Tibial nerve (tissue), 4 donors: Measurements from ENCODE around the gene MCC. TPM values are rescaled to one million over a fixed set of nuclear protein-coding genes. Genes with fewer than 3 reads are reported as not detected.

ENCODE experiments used
- DNase-seq, 2 donors: peaks; one replicate each; pipeline ENCODE4 v3.0.0-alpha.2; 2019; ENCODE audit warnings: low spot score in 2 of 2
- H3K27ac ChIP-seq, 4 donors: fragments of 200-600 bp; sonication (generic) in 3 of 4; one replicate each; pipeline ENCODE4 v1.5.1; 2017 to 2019; ENCODE audit warnings: mild to moderate bottlenecking in 1 of 4
- H3K27me3 ChIP-seq, 2 donors: fragments of 200-600 bp; sonication (generic) in 1 of 2; one replicate each; pipeline versions ENCODE4 v1.5.1 to v1.6.0; 2017 to 2019
- H3K36me3 ChIP-seq, 3 donors: fragments of 200-600 bp; sonication (generic); one replicate each; pipeline ENCODE4 v1.5.1; 2018 to 2019
- H3K4me1 ChIP-seq, 4 donors: fragments of 200-600 bp; sonication (generic) in 3 of 4; one replicate each; pipeline ENCODE4 v1.5.1; 2017 to 2019
- H3K4me3 ChIP-seq, 4 donors: fragments of 200-600 bp; sonication (generic) in 3 of 4; one replicate each; pipeline ENCODE4 v1.5.1; 2017 to 2019; ENCODE audit warnings: mild to moderate bottlenecking in 1 of 4, moderate library complexity in 1 of 4
- H3K9me3 ChIP-seq, 4 donors: fragments of 200-600 bp; sonication (generic) in 3 of 4; one replicate each; pipeline ENCODE4 v1.5.1; 2017 to 2019
- EP300 ChIP-seq, 2 donors: sonication (generic); formaldehyde crosslinking; IDR thresholded peaks; one replicate each; pipeline ENCODE4 v1.6.1; 2017; ENCODE audit warnings: antibody characterized with exemption in 2 of 2, mild to moderate bottlenecking in 1 of 2
- POLR2A ChIP-seq, 2 donors: fragments of 450-650 bp; IDR thresholded peaks; one replicate each; pipeline ENCODE4 v1.6.1; 2017; ENCODE audit warnings: antibody characterized with exemption in 2 of 2, mild to moderate bottlenecking in 2 of 2, moderate library complexity in 2 of 2
- WGBS, 2 donors: methylation state at CpG; one replicate each; pipeline ENCODE4 v1.1.5; 2018; 5-methylcytosine and 5-hydroxymethylcytosine counted together
- total RNA-seq, 4 donors: library from RNA; depleted of rRNA; stranded (reverse); fragments of >200 nt; gene quantifications; one replicate each; pipeline ENCODE4 v1.1.0, GENCODE V29; 2016
- TF ChIP-seq, protein P1 (sequence below), 5 experiments: fragments of 200-600 bp in 3 of 5; fragments of 450-650 bp in 2 of 5; sonication (generic) in 3 of 5; IDR thresholded peaks; one replicate each; pipeline ENCODE4 v1.5.1; 2016 to 2019; ENCODE audit warnings: antibody characterized with exemption in 5 of 5, mild to moderate bottlenecking in 3 of 5, moderate library complexity in 2 of 5

MCC gene
- total RNA-seq, 4 donors from 2014 or later = 55.5 to 122 (median 80.9) TPM

DNA sequence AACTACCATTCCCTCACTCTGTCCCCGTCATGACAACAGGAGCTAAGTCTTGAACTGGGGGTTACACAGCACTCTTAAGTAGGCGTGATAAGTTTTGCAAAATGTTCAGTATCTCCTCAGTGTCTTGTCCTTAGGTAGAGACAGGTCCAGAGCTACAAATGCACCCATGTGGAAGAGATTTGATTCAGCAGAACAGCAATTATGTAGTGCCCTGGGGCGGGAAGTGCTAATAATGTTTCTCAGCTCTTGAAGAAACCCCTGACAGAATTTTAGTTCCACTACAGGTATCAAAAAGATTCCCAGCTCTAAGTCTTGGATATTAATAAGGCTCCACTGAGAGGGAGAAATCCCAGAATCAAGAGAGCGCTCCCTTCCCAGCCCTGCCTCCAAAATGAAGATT lies 462.0 kb downstream of the MCC start:
- Histone ChIP-seq H3K9me3 (no peaks in the 10 kb centered on the region), H3K4me1 (peaks cover 0 to under 1% (median 0%) of the 10 kb centered on the region in 4 donors), H3K36me3 (peaks cover 0 to 51% (median 0%) of the 10 kb centered on the region in 3 donors), H3K27ac (no peak overlapping the region), H3K27me3 (no peaks in the 10 kb centered on the region), H3K4me3 (no peak overlapping the region)
- WGBS, 2 donors = 85 to 93% methylated on average over 4 of the region's 4 CpGs
- TF ChIP-seq, protein P1, sequence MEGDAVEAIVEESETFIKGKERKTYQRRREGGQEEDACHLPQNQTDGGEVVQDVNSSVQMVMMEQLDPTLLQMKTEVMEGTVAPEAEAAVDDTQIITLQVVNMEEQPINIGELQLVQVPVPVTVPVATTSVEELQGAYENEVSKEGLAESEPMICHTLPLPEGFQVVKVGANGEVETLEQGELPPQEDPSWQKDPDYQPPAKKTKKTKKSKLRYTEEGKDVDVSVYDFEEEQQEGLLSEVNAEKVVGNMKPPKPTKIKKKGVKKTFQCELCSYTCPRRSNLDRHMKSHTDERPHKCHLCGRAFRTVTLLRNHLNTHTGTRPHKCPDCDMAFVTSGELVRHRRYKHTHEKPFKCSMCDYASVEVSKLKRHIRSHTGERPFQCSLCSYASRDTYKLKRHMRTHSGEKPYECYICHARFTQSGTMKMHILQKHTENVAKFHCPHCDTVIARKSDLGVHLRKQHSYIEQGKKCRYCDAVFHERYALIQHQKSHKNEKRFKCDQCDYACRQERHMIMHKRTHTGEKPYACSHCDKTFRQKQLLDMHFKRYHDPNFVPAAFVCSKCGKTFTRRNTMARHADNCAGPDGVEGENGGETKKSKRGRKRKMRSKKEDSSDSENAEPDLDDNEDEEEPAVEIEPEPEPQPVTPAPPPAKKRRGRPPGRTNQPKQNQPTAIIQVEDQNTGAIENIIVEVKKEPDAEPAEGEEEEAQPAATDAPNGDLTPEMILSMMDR (IDR thresholded peaks at IDR 0.05) = no peak
- TF ChIP-seq EP300 (IDR thresholded peaks at IDR 0.05) = no peak
- TF ChIP-seq POLR2A (IDR thresholded peaks at IDR 0.05) = no peak
- no peak for DNase-seq

DNA sequence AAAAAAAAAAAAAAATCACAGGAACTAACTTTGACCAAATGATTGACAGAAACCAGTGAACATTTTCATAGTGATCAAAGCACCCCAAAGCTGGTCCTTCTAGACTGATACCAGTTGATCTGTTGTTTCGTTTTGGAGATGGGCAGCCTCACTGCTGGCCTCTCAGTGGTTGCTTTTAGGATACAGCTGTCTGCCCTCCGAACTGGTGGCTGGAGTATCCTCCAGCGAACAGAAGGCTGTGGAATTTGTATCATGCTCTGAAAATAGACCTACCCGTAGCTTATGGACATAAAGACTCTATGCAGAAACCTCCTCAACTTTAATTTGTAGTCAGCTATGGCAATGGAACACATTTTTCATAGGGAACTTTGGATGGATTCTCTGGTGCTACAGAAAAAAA lies 462.7 kb downstream of the MCC start:
- Histone ChIP-seq H3K9me3 (no peaks in the 10 kb centered on the region), H3K27me3 (no peaks in the 10 kb centered on the region), H3K36me3 (peaks cover 0 to 51% (median 0%) of the 10 kb centered on the region in 3 donors), H3K4me3 (no peak overlapping the region), H3K27ac (no peak overlapping the region), H3K4me1 (peaks cover 0 to 7% (median 0%) of the 10 kb centered on the region in 4 donors)
- DNase-seq = no peak
- TF ChIP-seq POLR2A (IDR thresholded peaks at IDR 0.05) (no peak), EP300 (IDR thresholded peaks at IDR 0.05) (no peak)
- TF ChIP-seq, protein P1 (IDR thresholded peaks at IDR 0.05) = no peak
- 77 to 86% methylated on average over 4 of the region's 4 CpGs for WGBS, 2 donors

GRCh38 chr5:113024076-113024697 lies 464.1 kb downstream of the MCC start:
- DNase-seq = no peak
- Histone ChIP-seq H3K4me3 (no peak overlapping the region), H3K4me1 (peaks cover 0 to 8% (median 0%) of the 10 kb centered on the region in 4 donors), H3K9me3 (no peaks in the 10 kb centered on the region), H3K36me3 (peaks cover 0 to 43% (median 0%) of the 10 kb centered on the region in 3 donors), H3K27me3 (no peaks in the 10 kb centered on the region), H3K27ac (no peak overlapping the region)
- 63 to 65% methylated on average over 6 of the region's 6 CpGs for WGBS, 2 donors
- TF ChIP-seq EP300 (IDR thresholded peaks at IDR 0.05) (no peak), POLR2A (IDR thresholded peaks at IDR 0.05) (no peak)
- TF ChIP-seq, protein P1 (IDR thresholded peaks at IDR 0.05) = no peak

DNA sequence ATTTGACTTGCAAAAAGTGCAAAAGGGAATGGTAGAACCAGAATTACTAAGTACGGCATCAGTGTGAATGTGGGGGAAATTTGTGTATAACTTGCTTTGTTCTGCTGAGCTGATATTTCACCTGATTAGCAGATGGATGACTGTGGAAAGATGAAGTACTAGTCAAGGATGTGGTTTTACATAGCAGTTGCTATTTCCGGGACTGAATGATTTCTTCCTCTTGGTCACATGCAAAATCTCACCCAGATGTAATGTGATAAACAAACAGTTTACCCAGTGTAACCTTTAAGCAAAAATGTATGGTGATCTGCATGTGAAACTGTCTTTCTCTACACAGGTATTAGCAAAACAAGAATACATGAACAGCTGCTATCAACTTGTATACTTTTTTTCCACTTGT lies 465.6 kb downstream of the MCC start:
- H3K27me3 ChIP-seq = no peaks in the 10 kb centered on the region
- H3K9me3 ChIP-seq = no peaks in the 10 kb centered on the region
- no peak overlapping the region for H3K27ac ChIP-seq
- peaks cover 0 to 8% (median 0%) of the 10 kb centered on the region in 4 donors for H3K4me1 ChIP-seq
- H3K36me3 ChIP-seq = peaks cover 0 to 39% (median 0%) of the 10 kb centered on the region in 3 donors
- no peak for DNase-seq
- WGBS, 2 donors = 49 to 65% methylated on average over 2 of the region's 2 CpGs
- H3K4me3 ChIP-seq = no peak overlapping the region
- no peak for TF ChIP-seq POLR2A (IDR thresholded peaks at IDR 0.05)
- peak in 1 of 2 donors; percentile 15 for TF ChIP-seq EP300 (IDR thresholded peaks at IDR 0.05)

GRCh38 chr5:113020461-113021273 lies 467.6 kb downstream of the MCC start:
- H3K9me3 ChIP-seq = no peaks in the 10 kb centered on the region
- TF ChIP-seq POLR2A (IDR thresholded peaks at IDR 0.05) (no peak), EP300 (IDR thresholded peaks at IDR 0.05) (no peak)
- TF ChIP-seq, protein P1 (IDR thresholded peaks at IDR 0.05) = no peak
- H3K4me1 ChIP-seq = peaks cover 0 to 8% (median 0%) of the 10 kb centered on the region in 4 donors
- H3K27ac ChIP-seq = no peak overlapping the region
- H3K36me3 ChIP-seq = peaks cover 0 to 29% (median 0%) of the 10 kb centered on the region in 3 donors
- H3K27me3 ChIP-seq = no peaks in the 10 kb centered on the region
- no peak overlapping the region for H3K4me3 ChIP-seq
- DNase-seq = no peak
- WGBS, 2 donors = 83 to 93% methylated on average over 11 of the region's 11 CpGs
